Measurements from ENCODE around the gene CPED1. TPM values are rescaled to one million over a fixed set of nuclear protein-coding genes. Genes with fewer than 3 reads are reported as not detected.

Gene CPED1
- total RNA-seq, 1 donor from 2014 or later = 33.8 TPM

GRCh38 chr7:121259826-121260225 is 271.3 kb downstream of the CPED1 start:
- intact Hi-C loops (cut with micrococcal nuclease) = loop anchor here (5.0 kb wide), 1 partner anchor 288 kb away; no protein-coding TSS in a partner anchor
- TF ChIP-seq, protein P1, sequence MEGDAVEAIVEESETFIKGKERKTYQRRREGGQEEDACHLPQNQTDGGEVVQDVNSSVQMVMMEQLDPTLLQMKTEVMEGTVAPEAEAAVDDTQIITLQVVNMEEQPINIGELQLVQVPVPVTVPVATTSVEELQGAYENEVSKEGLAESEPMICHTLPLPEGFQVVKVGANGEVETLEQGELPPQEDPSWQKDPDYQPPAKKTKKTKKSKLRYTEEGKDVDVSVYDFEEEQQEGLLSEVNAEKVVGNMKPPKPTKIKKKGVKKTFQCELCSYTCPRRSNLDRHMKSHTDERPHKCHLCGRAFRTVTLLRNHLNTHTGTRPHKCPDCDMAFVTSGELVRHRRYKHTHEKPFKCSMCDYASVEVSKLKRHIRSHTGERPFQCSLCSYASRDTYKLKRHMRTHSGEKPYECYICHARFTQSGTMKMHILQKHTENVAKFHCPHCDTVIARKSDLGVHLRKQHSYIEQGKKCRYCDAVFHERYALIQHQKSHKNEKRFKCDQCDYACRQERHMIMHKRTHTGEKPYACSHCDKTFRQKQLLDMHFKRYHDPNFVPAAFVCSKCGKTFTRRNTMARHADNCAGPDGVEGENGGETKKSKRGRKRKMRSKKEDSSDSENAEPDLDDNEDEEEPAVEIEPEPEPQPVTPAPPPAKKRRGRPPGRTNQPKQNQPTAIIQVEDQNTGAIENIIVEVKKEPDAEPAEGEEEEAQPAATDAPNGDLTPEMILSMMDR (IDR thresholded peaks at IDR 0.05; ENCODE audit: borderline replicate concordance) = no peak
- Histone ChIP-seq H3K4me1 (no peaks in the 10 kb centered on the region), H3K9me3 (replicated peaks) (peaks cover 9% of the 10 kb centered on the region), H3K27ac (replicated peaks) (no peak overlapping the region), H3K4me3 (no peak overlapping the region), H3K27me3 (ENCODE audit: low read depth) (no peaks in the 10 kb centered on the region), H3K36me3 (peaks cover 15% of the 10 kb centered on the region)
- no peak for DNase-seq

- H3K36me3 ChIP-seq = peaks cover 19% of the 10 kb centered on the region
- H3K27ac ChIP-seq (replicated peaks) = no peak overlapping the region
- intact Hi-C loops (cut with micrococcal nuclease) = loop anchor here (5.0 kb wide), 1 partner anchor 289 kb away; no protein-coding TSS in a partner anchor
- TF ChIP-seq, protein P1 (IDR thresholded peaks at IDR 0.05; ENCODE audit: borderline replicate concordance) = no peak
- no peaks in the 10 kb centered on the region for H3K4me1 ChIP-seq
- H3K4me3 ChIP-seq = no peak overlapping the region
- DNase-seq = no peak
- no peaks in the 10 kb centered on the region for H3K27me3 ChIP-seq (ENCODE audit: low read depth)
- no peaks in the 10 kb centered on the region for H3K9me3 ChIP-seq (replicated peaks)
These were observed 272.8 kb downstream of the CPED1 start for GRCh38 chr7:121261207-121261884.

- Histone ChIP-seq H3K27ac (replicated peaks) (no peak overlapping the region), H3K9me3 (replicated peaks) (no peaks in the 10 kb centered on the region), H3K4me3 (no peak overlapping the region), H3K27me3 (ENCODE audit: low read depth) (no peaks in the 10 kb centered on the region), H3K36me3 (peaks cover 27% of the 10 kb centered on the region), H3K4me1 (no peaks in the 10 kb centered on the region)
- TF ChIP-seq, protein P1 (IDR thresholded peaks at IDR 0.05; ENCODE audit: borderline replicate concordance) = no peak
- intact Hi-C loops (cut with micrococcal nuclease) = loop anchor here (5.0 kb wide), 1 partner anchor 290 kb away; no protein-coding TSS in a partner anchor
- no peak for DNase-seq
These were observed 273.7 kb downstream of the CPED1 start for GRCh38 chr7:121262221-121262620.

DNA sequence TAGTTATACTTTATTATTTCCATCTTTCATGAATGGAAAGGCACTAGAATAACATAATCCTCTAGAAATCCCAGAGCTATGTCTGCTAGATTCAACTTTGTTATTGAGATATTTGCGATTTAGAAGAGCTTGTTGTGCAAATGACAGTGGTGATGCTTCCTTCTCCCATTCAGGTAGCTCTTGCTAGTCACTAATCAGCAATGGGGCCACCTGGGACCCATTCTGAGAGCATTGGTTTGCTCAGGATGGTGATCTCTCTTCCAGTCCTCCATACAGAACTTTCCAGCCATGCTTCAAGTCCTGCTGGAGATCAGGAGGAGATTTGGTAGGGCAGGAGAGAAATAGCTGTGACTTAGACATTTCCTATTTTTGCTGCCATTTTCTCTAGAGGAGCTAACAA is 274.5 kb downstream of the CPED1 start:
- Histone ChIP-seq H3K4me1 (no peaks in the 10 kb centered on the region), H3K4me3 (no peak overlapping the region), H3K36me3 (peaks cover 30% of the 10 kb centered on the region), H3K27ac (replicated peaks) (no peak overlapping the region), H3K9me3 (replicated peaks) (no peaks in the 10 kb centered on the region), H3K27me3 (ENCODE audit: low read depth) (no peaks in the 10 kb centered on the region)
- TF ChIP-seq, protein P1 (IDR thresholded peaks at IDR 0.05; ENCODE audit: borderline replicate concordance) = no peak
- intact Hi-C loops (cut with micrococcal nuclease) = loop anchor here (5.0 kb wide), 1 partner anchor 291 kb away; no protein-coding TSS in a partner anchor
- no peak for DNase-seq

DNA sequence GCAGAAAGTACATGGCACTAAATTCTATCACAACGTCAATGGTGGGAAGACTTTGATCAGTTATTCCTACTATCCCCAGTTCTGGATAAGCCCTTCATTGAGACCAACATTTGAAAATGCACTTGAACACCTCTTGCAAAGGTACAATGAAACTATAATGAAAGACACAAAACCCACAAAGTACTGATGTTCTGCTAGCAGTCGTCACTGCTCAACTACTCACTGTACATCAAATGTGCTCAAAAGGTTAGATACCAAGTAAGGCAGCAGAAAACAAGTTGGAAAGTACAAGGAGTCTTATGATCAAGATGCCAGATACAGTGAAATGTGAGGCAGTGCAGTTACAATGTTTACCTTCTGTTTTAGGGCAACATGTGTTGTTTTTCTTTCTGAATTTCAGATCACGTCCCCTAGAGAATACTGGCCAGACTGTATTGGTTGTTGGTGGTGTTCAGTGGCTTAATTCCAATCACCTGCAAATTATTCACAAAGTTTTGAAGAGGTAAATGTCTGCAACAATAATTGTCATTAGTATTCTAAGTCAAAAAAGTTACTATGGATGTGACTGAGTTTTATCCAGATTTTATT is 277.9 kb downstream of the CPED1 start:
- H3K27ac ChIP-seq (replicated peaks) = no peak overlapping the region
- H3K9me3 ChIP-seq (replicated peaks) = no peaks in the 10 kb centered on the region
- no peak for DNase-seq
- peaks cover 42% of the 10 kb centered on the region for H3K36me3 ChIP-seq
- H3K4me3 ChIP-seq = no peak overlapping the region
- intact Hi-C loops (cut with micrococcal nuclease) = no loop called here
- no peaks in the 10 kb centered on the region for H3K4me1 ChIP-seq
- TF ChIP-seq, protein P1 (IDR thresholded peaks at IDR 0.05; ENCODE audit: borderline replicate concordance) = no peak
- H3K27me3 ChIP-seq (ENCODE audit: low read depth) = no peaks in the 10 kb centered on the region
